HEK293 (cell line): ENCODE measurements around the gene CCDC9B.

ENCODE experiments used
- CTCF ChIP-seq: fragments of 450-650 bp; formaldehyde crosslinking; IDR thresholded peaks from 2 replicates; pipeline ENCODE4 v1.5.1; 2016; ENCODE audit warnings: missing biosample characterization, missing genetic modification characterization
- EGR2 ChIP-seq: fragments of 450-650 bp; formaldehyde crosslinking; IDR thresholded peaks from 2 replicates; pipeline ENCODE4 v1.5.1; 2016; ENCODE audit warnings: low read depth, missing biosample characterization, missing genetic modification characterization
- KLF10 ChIP-seq: fragments of 450-650 bp; IDR thresholded peaks from 2 replicates; pipeline ENCODE4 v1.5.1; 2018; ENCODE audit warnings: missing biosample characterization, mild to moderate bottlenecking, missing genetic modification characterization
- ZNF274 ChIP-seq, 2 experiments: fragments of 200-500 bp in 1 of 2; fragments of 450-650 bp in 1 of 2; sonication (Bioruptor generic) in 1 of 2; formaldehyde crosslinking in 1 of 2; IDR thresholded peaks; 2 replicates each; pipeline versions ENCODE4 v1.5.1 to v1.6.1; 2014 to 2016; ENCODE audit warnings: borderline replicate concordance in 1 of 2, inconsistent platforms in 1 of 2, low read length in 1 of 2, missing biosample characterization in 1 of 2, missing genetic modification characterization in 1 of 2
- ZNF280C ChIP-seq: fragments of 450-650 bp; formaldehyde crosslinking; IDR thresholded peaks from 2 replicates; pipeline ENCODE4 v1.5.1; 2016; ENCODE audit warnings: missing biosample characterization, missing genetic modification characterization
- ZNF571 ChIP-seq: fragments of 450-650 bp; formaldehyde crosslinking; IDR thresholded peaks from 2 replicates; pipeline ENCODE4 v1.5.0; 2017; ENCODE audit warnings: missing biosample characterization, missing genetic modification characterization
- ZNF610 ChIP-seq: fragments of 450-650 bp; formaldehyde crosslinking; IDR thresholded peaks from 2 replicates; pipeline ENCODE4 v1.5.1; 2016; ENCODE audit warnings: missing biosample characterization, missing genetic modification characterization, borderline replicate concordance
- TF ChIP-seq, protein P1 (sequence below): fragments of 450-650 bp; formaldehyde crosslinking; optimal IDR thresholded peaks from 2 replicates; pipeline ENCODE3; 2016; ENCODE audit warnings: missing biosample characterization, mild to moderate bottlenecking, missing genetic modification characterization
- TF ChIP-seq, protein P2 (sequence below): fragments of 450-650 bp; IDR thresholded peaks from 2 replicates; pipeline ENCODE4 v1.5.1; 2018; ENCODE audit warnings: missing biosample characterization, mild to moderate bottlenecking, missing genetic modification characterization

GRCh38 chr15:40358471-40359353 lies 18.0 kb upstream of the CCDC9B start:
- TF ChIP-seq KLF10, result no peak
- peak; percentile 69 for TF ChIP-seq CTCF (tag by site-specific recombination)
- no peak for TF ChIP-seq ZNF274 (IDR thresholded peaks at IDR 0.05; ENCODE audit: low read length)
- TF ChIP-seq ZNF274 (tag by site-specific recombination; IDR thresholded peaks at IDR 0.05; ENCODE audit: borderline replicate concordance), result no peak
- TF ChIP-seq ZNF610 (tag by site-specific recombination), result no peak
- TF ChIP-seq, protein P1, sequence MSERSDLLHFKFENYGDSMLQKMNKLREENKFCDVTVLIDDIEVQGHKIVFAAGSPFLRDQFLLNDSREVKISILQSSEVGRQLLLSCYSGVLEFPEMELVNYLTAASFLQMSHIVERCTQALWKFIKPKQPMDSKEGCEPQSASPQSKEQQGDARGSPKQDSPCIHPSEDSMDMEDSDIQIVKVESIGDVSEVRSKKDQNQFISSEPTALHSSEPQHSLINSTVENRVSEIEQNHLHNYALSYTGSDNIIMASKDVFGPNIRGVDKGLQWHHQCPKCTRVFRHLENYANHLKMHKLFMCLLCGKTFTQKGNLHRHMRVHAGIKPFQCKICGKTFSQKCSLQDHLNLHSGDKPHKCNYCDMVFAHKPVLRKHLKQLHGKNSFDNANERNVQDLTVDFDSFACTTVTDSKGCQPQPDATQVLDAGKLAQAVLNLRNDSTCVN (tag by site-specific recombination), result no peak
- no peak for TF ChIP-seq ZNF280C (tag by site-specific recombination)
- no peak for TF ChIP-seq EGR2
- TF ChIP-seq ZNF571 (tag by site-specific recombination), result no peak
- TF ChIP-seq, protein P2, sequence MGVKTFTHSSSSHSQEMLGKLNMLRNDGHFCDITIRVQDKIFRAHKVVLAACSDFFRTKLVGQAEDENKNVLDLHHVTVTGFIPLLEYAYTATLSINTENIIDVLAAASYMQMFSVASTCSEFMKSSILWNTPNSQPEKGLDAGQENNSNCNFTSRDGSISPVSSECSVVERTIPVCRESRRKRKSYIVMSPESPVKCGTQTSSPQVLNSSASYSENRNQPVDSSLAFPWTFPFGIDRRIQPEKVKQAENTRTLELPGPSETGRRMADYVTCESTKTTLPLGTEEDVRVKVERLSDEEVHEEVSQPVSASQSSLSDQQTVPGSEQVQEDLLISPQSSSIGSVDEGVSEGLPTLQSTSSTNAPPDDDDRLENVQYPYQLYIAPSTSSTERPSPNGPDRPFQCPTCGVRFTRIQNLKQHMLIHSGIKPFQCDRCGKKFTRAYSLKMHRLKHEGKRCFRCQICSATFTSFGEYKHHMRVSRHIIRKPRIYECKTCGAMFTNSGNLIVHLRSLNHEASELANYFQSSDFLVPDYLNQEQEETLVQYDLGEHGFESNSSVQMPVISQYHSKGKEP, result no peak
